WTC11 (cell line): ENCODE measurements around the gene RFC2. TPM values are rescaled to one million over a fixed set of nuclear protein-coding genes. Genes with fewer than 3 reads are reported as not detected.
A peak's percentile ranks its signal among the peaks of the same experiment; 100 is the strongest.

ENCODE experiments used
- ATAC-seq: fragments of 200-7000 bp; cut with Tn5 transposase; 2 replicates; pipeline ENCODE4 v1.10.0; 2021; ENCODE audit warnings: mild to moderate bottlenecking, moderate library complexity
- CTCF ChIA-PET: fragments of 300-600 bp; sonication (Branson Sonifier 250); formaldehyde crosslinking; loops from one replicate; lab custom pipeline; 2021; ENCODE audit warnings: antibody characterized with exemption; lab: Charles Lee
- POLR2A ChIA-PET: fragments of 350-600 bp; sonication (Branson Sonifier 250); formaldehyde crosslinking; loops from one replicate; lab custom pipeline; 2021; ENCODE audit warnings: antibody characterized with exemption; lab: Charles Lee
- DNase-seq: peaks from one replicate; pipeline ENCODE4 v3.0.0; 2021; ENCODE audit warnings: low spot score
- H3K27ac Mint-ChIP-seq: 2 replicates; pipeline ENCODE4 v1.8.0; 2021; ENCODE audit warnings: mixed read lengths
- H3K27me3 Mint-ChIP-seq: 2 replicates; pipeline ENCODE4 v1.8.0; 2021; ENCODE audit warnings: low read depth, mild to moderate bottlenecking, moderate library complexity, mixed read lengths
- H3K36me3 Mint-ChIP-seq: 2 replicates; pipeline ENCODE4 v1.8.0; 2021; ENCODE audit warnings: mixed read lengths
- H3K4me1 Mint-ChIP-seq: 2 replicates; pipeline ENCODE4 v1.8.0; 2022; ENCODE audit warnings: mixed read lengths
- H3K4me3 Mint-ChIP-seq: 2 replicates; pipeline ENCODE4 v1.8.0; 2021; ENCODE audit warnings: mild to moderate bottlenecking, moderate library complexity, mixed read lengths
- H3K9me3 Mint-ChIP-seq: 2 replicates; pipeline ENCODE4 v1.8.0; 2021; ENCODE audit warnings: mixed read lengths
- CREB1 ChIP-seq: sonication (generic); formaldehyde crosslinking; IDR thresholded peaks from 2 replicates; pipeline ENCODE4 v1.8.0; 2023; ENCODE audit warnings: mild to moderate bottlenecking, missing genetic modification reagents
- EMX1 ChIP-seq: fragments of 250-450 bp; sonication (Bioruptor Pico); IDR thresholded peaks from 2 replicates; pipeline ENCODE4 v1.8.0; 2021; ENCODE audit warnings: mild to moderate bottlenecking
- FOXK1 ChIP-seq: sonication (generic); formaldehyde crosslinking; IDR thresholded peaks from 2 replicates; pipeline ENCODE4 v1.8.0; 2022; ENCODE audit warnings: mild to moderate bottlenecking, moderate library complexity, missing genetic modification reagents
- GRHL2 ChIP-seq: fragments of 250-450 bp; sonication (Bioruptor Pico); IDR thresholded peaks from 2 replicates; pipeline ENCODE4 v1.8.0; 2022; ENCODE audit warnings: mild to moderate bottlenecking, moderate library complexity; ENCODE audit not compliant: insufficient replicate concordance, severe bottlenecking
- GTF2I ChIP-seq: fragments of 250-450 bp; sonication (Bioruptor Pico); conservative IDR thresholded peaks from 2 replicates; pipeline ENCODE4 v1.4.0; 2021; ENCODE audit warnings: mild to moderate bottlenecking
- JAZF1 ChIP-seq: fragments of 250-450 bp; sonication (Bioruptor Pico); IDR thresholded peaks from 2 replicates; pipeline ENCODE4 v1.9.0; 2021; ENCODE audit warnings: moderate library complexity, mild to moderate bottlenecking, inconsistent platforms
- MXD4 ChIP-seq: fragments of 250-450 bp; sonication (Bioruptor Pico); IDR thresholded peaks from 2 replicates; pipeline ENCODE4 v1.8.0; 2021; ENCODE audit warnings: mild to moderate bottlenecking, moderate library complexity, borderline replicate concordance
- MYBL2 ChIP-seq: sonication (generic); formaldehyde crosslinking; IDR thresholded peaks from 2 replicates; pipeline ENCODE4 v1.8.1; 2023; ENCODE audit warnings: mild to moderate bottlenecking, moderate library complexity, missing genetic modification reagents
- SMAD3 ChIP-seq: sonication (generic); formaldehyde crosslinking; IDR thresholded peaks from 2 replicates; pipeline ENCODE4 v1.8.0; 2022; ENCODE audit warnings: missing genetic modification reagents, mild to moderate bottlenecking, borderline replicate concordance
- TEAD1 ChIP-seq: sonication (generic); formaldehyde crosslinking; IDR thresholded peaks from 2 replicates; pipeline ENCODE4 v1.8.0; 2022; ENCODE audit warnings: mild to moderate bottlenecking, missing genetic modification reagents
- TEAD4 ChIP-seq: sonication (generic); formaldehyde crosslinking; IDR thresholded peaks from 2 replicates; pipeline ENCODE4 v1.8.0; 2022; ENCODE audit warnings: mild to moderate bottlenecking, missing genetic modification reagents
- ZBTB43 ChIP-seq: sonication (generic); formaldehyde crosslinking; IDR thresholded peaks from 2 replicates; pipeline ENCODE4 v1.8.1; 2023; ENCODE audit warnings: mild to moderate bottlenecking, missing genetic modification reagents
- ZNF219 ChIP-seq: sonication (generic); formaldehyde crosslinking; IDR thresholded peaks from 2 replicates; pipeline ENCODE4 v1.8.0; 2023; ENCODE audit warnings: missing genetic modification reagents, mild to moderate bottlenecking, borderline replicate concordance
- ZNF396 ChIP-seq: fragments of 250-450 bp; sonication (Bioruptor Pico); IDR thresholded peaks from 2 replicates; pipeline ENCODE4 v1.8.0; 2021; ENCODE audit warnings: mild to moderate bottlenecking, moderate library complexity, borderline replicate concordance
- ZNF416 ChIP-seq: fragments of 250-450 bp; sonication (Bioruptor Pico); IDR thresholded peaks from 2 replicates; pipeline ENCODE4 v1.9.0; 2021; ENCODE audit warnings: mild to moderate bottlenecking, inconsistent platforms
- ZNF425 ChIP-seq: fragments of 250-450 bp; sonication (Bioruptor Pico); conservative IDR thresholded peaks from 2 replicates; pipeline ENCODE4 v1.9.0; 2021; ENCODE audit warnings: mild to moderate bottlenecking
- total RNA-seq: library from RNA; stranded (reverse); gene quantifications from 3 replicates; pipeline ENCODE4 v1.2.3, GENCODE V29; 2021
- TF ChIP-seq, protein P1 (sequence below): sonication (generic); formaldehyde crosslinking; IDR thresholded peaks from 2 replicates; pipeline ENCODE4 v1.8.0; 2022; ENCODE audit warnings: mild to moderate bottlenecking, missing genetic modification reagents
- TF ChIP-seq, protein P2 (sequence below): sonication (generic); formaldehyde crosslinking; IDR thresholded peaks from 2 replicates; pipeline ENCODE4 v1.8.1; 2022; ENCODE audit warnings: mild to moderate bottlenecking, missing genetic modification reagents, moderate library complexity, borderline replicate concordance
- TF ChIP-seq, protein P3 (sequence below): fragments of 250-450 bp; sonication (Bioruptor Pico); IDR thresholded peaks from 2 replicates; pipeline ENCODE4 v1.9.0; 2021; ENCODE audit warnings: mild to moderate bottlenecking, borderline replicate concordance

Gene RFC2
- total RNA-seq, 1 experiment from 2014 or later: 80.7 TPM

- CTCF ChIA-PET: interaction anchor here (1.9 to 4.2 kb wide), 3 partner anchors 13 to 186 kb away, joined by 13 to 31 read pairs (median 16); no protein-coding TSS in a partner anchor
- H3K27me3 Mint-ChIP-seq: no peaks in the 10 kb centered on the region; the same call in 1 of the 2 replicates
- no peak for DNase-seq
- no peaks in the 10 kb centered on the region for H3K9me3 Mint-ChIP-seq
- H3K4me3 Mint-ChIP-seq: no peak overlapping the region
- no peaks in the 10 kb centered on the region for H3K36me3 Mint-ChIP-seq
- TF ChIP-seq ZNF219 (CRISPR knock-in tag) (no peak), CREB1 (CRISPR knock-in tag) (no peak), TEAD1 (CRISPR knock-in tag) (no peak), FOXK1 (CRISPR knock-in tag) (no peak), ZBTB43 (CRISPR knock-in tag) (no peak), EMX1 (CRISPR knock-in tag) (no peak), ZNF396 (no peak), SMAD3 (CRISPR knock-in tag) (no peak)
- TF ChIP-seq, protein P1, sequence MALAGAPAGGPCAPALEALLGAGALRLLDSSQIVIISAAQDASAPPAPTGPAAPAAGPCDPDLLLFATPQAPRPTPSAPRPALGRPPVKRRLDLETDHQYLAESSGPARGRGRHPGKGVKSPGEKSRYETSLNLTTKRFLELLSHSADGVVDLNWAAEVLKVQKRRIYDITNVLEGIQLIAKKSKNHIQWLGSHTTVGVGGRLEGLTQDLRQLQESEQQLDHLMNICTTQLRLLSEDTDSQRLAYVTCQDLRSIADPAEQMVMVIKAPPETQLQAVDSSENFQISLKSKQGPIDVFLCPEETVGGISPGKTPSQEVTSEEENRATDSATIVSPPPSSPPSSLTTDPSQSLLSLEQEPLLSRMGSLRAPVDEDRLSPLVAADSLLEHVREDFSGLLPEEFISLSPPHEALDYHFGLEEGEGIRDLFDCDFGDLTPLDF (CRISPR knock-in tag): no peak
- POLR2A ChIA-PET: interaction anchor here (0.6 kb wide), 1 partner anchor 338 kb away, joined by 4 read pairs; no protein-coding TSS in a partner anchor
- no peak for ATAC-seq
- H3K4me1 Mint-ChIP-seq: no peaks in the 10 kb centered on the region
- H3K27ac Mint-ChIP-seq: no peak overlapping the region
Observed at GRCh38 chr7:74219416-74219815, 34.8 kb downstream of the RFC2 start.

DNA sequence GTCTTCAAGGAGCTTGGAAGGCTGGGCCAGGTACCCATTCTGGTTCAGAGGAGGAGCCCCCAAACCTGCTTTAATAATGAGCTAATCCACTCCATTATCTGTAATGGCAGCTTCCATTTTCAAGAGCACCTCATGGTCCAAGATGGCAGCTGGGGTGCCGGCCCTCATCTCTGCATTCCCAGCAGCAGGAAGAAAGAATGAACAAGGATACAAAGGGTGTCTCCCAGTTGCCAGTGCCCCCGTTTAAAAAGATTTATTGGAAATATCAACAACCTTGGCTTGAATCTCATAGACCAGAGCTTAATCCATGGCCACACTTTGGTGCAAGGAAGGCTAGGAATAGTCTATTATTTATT lies 35.9 kb downstream of the RFC2 start:
- H3K27ac Mint-ChIP-seq: no peak overlapping the region
- ATAC-seq (no peak), DNase-seq (no peak)
- CTCF ChIA-PET: interaction anchor here (2.5 to 5.0 kb wide), 2 partner anchors 12 to 183 kb away, joined by 12 to 54 read pairs; no protein-coding TSS in a partner anchor
- H3K27me3 Mint-ChIP-seq: no peaks in the 10 kb centered on the region
- no peaks in the 10 kb centered on the region for H3K9me3 Mint-ChIP-seq
- no peaks in the 10 kb centered on the region for H3K36me3 Mint-ChIP-seq
- POLR2A ChIA-PET: no interaction called here
- no peaks in the 10 kb centered on the region for H3K4me1 Mint-ChIP-seq
- TF ChIP-seq GTF2I (CRISPR knock-in tag) (peak; percentile 65; the same call in 1 of the 2 replicates), SMAD3 (CRISPR knock-in tag) (no peak), ZNF416 (CRISPR knock-in tag) (no peak)
- no peak overlapping the region for H3K4me3 Mint-ChIP-seq

- Mint-ChIP-seq H3K36me3 (no peaks in the 10 kb centered on the region), H3K9me3 (no peaks in the 10 kb centered on the region), H3K4me1 (no peaks in the 10 kb centered on the region), H3K27me3 (no peaks in the 10 kb centered on the region), H3K27ac (no peak overlapping the region), H3K4me3 (no peak overlapping the region)
- DNase-seq: no peak
- CTCF ChIA-PET: interaction anchor here (2.5 to 5.0 kb wide), 2 partner anchors 12 to 183 kb away, joined by 12 to 54 read pairs; no protein-coding TSS in a partner anchor
- no peak for ATAC-seq
- POLR2A ChIA-PET: interaction anchor here (0.6 to 0.7 kb wide), 2 partner anchors 12 to 771 kb away, joined by 3 to 7 read pairs; no protein-coding TSS in a partner anchor
- TF ChIP-seq MXD4 (no peak), ZNF416 (CRISPR knock-in tag) (no peak), TEAD1 (CRISPR knock-in tag) (no peak), MYBL2 (no peak), ZNF425 (CRISPR knock-in tag) (no peak), TEAD4 (CRISPR knock-in tag) (no peak), JAZF1 (no peak), ZNF219 (CRISPR knock-in tag) (no peak), GRHL2 (no peak)
- TF ChIP-seq, protein P2, sequence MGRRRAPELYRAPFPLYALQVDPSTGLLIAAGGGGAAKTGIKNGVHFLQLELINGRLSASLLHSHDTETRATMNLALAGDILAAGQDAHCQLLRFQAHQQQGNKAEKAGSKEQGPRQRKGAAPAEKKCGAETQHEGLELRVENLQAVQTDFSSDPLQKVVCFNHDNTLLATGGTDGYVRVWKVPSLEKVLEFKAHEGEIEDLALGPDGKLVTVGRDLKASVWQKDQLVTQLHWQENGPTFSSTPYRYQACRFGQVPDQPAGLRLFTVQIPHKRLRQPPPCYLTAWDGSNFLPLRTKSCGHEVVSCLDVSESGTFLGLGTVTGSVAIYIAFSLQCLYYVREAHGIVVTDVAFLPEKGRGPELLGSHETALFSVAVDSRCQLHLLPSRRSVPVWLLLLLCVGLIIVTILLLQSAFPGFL (CRISPR knock-in tag): no peak
- TF ChIP-seq, protein P3, sequence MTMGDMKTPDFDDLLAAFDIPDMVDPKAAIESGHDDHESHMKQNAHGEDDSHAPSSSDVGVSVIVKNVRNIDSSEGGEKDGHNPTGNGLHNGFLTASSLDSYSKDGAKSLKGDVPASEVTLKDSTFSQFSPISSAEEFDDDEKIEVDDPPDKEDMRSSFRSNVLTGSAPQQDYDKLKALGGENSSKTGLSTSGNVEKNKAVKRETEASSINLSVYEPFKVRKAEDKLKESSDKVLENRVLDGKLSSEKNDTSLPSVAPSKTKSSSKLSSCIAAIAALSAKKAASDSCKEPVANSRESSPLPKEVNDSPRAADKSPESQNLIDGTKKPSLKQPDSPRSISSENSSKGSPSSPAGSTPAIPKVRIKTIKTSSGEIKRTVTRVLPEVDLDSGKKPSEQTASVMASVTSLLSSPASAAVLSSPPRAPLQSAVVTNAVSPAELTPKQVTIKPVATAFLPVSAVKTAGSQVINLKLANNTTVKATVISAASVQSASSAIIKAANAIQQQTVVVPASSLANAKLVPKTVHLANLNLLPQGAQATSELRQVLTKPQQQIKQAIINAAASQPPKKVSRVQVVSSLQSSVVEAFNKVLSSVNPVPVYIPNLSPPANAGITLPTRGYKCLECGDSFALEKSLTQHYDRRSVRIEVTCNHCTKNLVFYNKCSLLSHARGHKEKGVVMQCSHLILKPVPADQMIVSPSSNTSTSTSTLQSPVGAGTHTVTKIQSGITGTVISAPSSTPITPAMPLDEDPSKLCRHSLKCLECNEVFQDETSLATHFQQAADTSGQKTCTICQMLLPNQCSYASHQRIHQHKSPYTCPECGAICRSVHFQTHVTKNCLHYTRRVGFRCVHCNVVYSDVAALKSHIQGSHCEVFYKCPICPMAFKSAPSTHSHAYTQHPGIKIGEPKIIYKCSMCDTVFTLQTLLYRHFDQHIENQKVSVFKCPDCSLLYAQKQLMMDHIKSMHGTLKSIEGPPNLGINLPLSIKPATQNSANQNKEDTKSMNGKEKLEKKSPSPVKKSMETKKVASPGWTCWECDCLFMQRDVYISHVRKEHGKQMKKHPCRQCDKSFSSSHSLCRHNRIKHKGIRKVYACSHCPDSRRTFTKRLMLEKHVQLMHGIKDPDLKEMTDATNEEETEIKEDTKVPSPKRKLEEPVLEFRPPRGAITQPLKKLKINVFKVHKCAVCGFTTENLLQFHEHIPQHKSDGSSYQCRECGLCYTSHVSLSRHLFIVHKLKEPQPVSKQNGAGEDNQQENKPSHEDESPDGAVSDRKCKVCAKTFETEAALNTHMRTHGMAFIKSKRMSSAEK (CRISPR knock-in tag): no peak
Observed at GRCh38 chr7:74217455-74218342, 36.5 kb downstream of the RFC2 start.
